Activated CD4-positive, alpha-beta T cell treated with anti-CD3 and anti-CD28 coated beads, Interleukin-2, amount 50 U/mL, for 4 hours (primary cell): Measurements from ENCODE around the gene GABRQ.
"Not testable (repeated sequence)": the region's sequence is repeated elsewhere in the genome, so short reads cannot be mapped to it uniquely, and the experiment has no call there.

Experiments
- DNase-seq, 2 experiments: peaks; one replicate each; pipeline ENCODE4 v3.0.0-alpha.2; 2020

The GABRQ gene

GRCh38 chrX:152663086-152663485 lies 25.4 kb downstream of the GABRQ start:
- DNase-seq: no peak

GRCh38 chrX:152674135-152674534 lies 36.4 kb downstream of the GABRQ start:
- DNase-seq: no peak

GRCh38 chrX:152674652-152675051 lies 37.0 kb downstream of the GABRQ start:
- DNase-seq: not testable (repeated sequence)

- DNase-seq: not testable (repeated sequence)
Observed at GRCh38 chrX:152681012-152681411, 43.3 kb downstream of the GABRQ start.

- DNase-seq: not testable (repeated sequence)
Observed at GRCh38 chrX:152697952-152698931, 60.5 kb downstream of the GABRQ start, which contains the start of gene MAGEA3. Gene MAGEA3 (plus strand): TSS chrX:152698794. CDS start chrX:152700833, 2,039 bp downstream.

GRCh38 chrX:152700390-152700789 lies 62.7 kb downstream of the GABRQ start:
- not testable (repeated sequence) for DNase-seq

- DNase-seq: not testable (repeated sequence)
Observed at GRCh38 chrX:152706500-152706899, 68.8 kb downstream of the GABRQ start.
